Vagina (tissue), 2 donors: ENCODE results near the gene NUCB2.

Experiments
- CTCF ChIP-seq, 3 experiments: fragments of 450-650 bp in 2 of 3; fragments of 200-600 bp in 1 of 3; sonication (generic) in 1 of 3; IDR thresholded peaks; one replicate each; pipeline ENCODE4 v1.5.1; 2017 to 2019; ENCODE audit warnings: antibody characterized with exemption in 3 of 3, mild to moderate bottlenecking in 2 of 3, moderate library complexity in 2 of 3
- POLR2A ChIP-seq, 2 donors: fragments of 450-650 bp; IDR thresholded peaks; one replicate each; pipeline ENCODE4 v1.6.1; 2017; ENCODE audit warnings: antibody characterized with exemption in 2 of 2, mild to moderate bottlenecking in 2 of 2, moderate library complexity in 2 of 2

- TF ChIP-seq CTCF (IDR thresholded peaks at IDR 0.05) (no peak), POLR2A (IDR thresholded peaks at IDR 0.05) (no peak)
These were observed 3.7 kb upstream of the NUCB2 start for GRCh38 chr11:17272801-17273200.
